NCI-H2196 (cell line): ENCODE measurements around the gene MTMR3.

ENCODE experiments used
- DNase-seq: peaks from one replicate; lab custom pipeline; 2025; ENCODE audit not compliant: unreplicated experiment; lab: John Stamatoyannopoulos, UW

Gene MTMR3

GRCh38 chr22:29867851-29868250 is 15.1 kb upstream of the MTMR3 start:
- no peak for DNase-seq

DNA sequence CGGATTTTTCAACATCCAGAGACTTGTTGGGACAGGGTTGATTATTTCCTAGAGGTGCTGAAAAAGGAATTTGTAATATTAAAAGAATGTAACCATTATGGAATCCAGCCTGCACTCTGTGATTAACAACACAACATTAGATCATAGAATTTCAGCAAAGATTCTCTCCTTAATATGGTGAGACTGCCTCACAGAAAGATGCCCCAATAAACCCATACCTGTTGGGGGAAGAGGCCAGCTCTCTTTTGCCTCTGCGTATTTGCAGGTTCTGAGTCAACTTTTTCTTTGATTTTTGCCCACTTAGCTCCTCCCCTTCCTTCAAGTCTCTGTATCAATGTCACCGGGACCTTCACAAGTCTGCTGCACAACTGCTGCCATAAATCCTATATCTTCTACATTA is 12.4 kb upstream of the MTMR3 start:
- DNase-seq = no peak

- DNase-seq = no peak
Measured at GRCh38 chr22:29871684-29872083, 11.3 kb upstream of the MTMR3 start.

DNA sequence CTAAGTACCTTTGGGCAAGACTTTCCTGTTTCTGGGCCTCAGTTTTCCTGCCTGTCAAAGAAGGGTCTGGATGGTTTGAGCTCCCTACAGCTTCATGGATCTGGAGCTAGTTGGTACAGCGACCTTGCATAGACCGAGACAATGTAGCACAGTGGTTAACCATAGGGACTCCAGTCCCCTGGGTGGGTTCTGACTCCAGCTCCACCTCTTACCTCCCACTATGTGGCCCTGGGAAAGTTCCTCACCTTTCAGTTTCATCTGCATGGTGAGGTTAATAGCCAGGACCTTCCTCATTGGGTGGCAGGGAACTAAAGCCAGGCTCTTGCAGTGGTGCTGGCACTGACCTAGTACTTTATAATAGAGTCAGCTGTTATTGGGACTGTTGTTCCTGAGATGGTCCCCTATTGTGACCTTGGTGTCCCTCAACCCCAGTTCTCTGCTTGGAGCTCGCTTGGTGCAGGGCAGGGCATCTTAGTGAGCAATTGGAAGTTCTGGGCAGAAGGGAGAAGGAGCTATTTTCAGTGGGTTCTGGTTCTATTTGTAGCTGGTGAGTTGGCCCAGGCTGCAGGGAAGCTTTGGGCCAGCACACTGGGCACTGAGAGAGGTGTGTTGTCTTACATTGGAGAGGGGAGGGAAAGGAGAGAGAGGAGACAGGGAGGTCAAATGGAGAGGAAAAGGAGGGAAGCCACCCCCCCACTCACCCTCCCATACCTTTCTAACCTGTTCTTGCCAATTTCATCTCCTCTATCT is 10.7 kb upstream of the MTMR3 start:
- DNase-seq = no peak

GRCh38 chr22:29872989-29873388 is 10.0 kb upstream of the MTMR3 start:
- no peak for DNase-seq

GRCh38 chr22:29873943-29874342 is 9.0 kb upstream of the MTMR3 start:
- no peak for DNase-seq

GRCh38 chr22:29877620-29878019 is 5.4 kb upstream of the MTMR3 start:
- no peak for DNase-seq

GRCh38 chr22:29879753-29880152 is 3.2 kb upstream of the MTMR3 start:
- DNase-seq = no peak

DNA sequence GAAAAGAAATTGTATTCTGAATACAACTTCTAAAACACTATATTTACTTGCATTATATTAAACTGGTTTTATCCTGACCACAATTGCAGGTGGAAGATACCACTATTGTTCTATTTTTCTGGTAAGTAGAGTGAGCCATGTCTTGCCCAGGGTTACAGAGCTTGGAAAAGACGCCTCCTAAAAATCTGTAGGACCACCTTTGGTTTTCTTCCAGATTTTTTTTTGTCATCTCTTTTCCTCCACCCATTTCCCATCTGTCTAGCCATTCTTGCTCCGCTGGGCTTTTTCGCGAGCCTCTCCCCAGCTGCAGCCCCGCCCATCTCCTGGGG is 294 bp upstream of the MTMR3 start:
- DNase-seq = no peak

DNA sequence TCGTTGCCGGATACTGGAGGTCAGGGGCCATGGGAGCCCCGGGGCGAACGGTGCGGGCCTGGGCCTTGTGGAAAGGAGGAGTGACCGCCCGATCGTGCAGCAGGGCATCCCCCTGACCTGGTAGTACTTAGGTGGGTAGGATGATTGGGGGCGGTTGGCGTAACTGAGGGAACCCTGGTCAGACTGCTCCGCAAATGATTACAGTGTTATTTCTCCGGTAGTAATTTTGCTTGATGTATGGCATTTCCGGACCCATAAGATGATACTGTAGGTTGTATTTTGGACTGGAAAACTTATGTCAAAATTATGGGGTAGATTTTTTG is 762 bp downstream of the MTMR3 start:
- no peak for DNase-seq

DNA sequence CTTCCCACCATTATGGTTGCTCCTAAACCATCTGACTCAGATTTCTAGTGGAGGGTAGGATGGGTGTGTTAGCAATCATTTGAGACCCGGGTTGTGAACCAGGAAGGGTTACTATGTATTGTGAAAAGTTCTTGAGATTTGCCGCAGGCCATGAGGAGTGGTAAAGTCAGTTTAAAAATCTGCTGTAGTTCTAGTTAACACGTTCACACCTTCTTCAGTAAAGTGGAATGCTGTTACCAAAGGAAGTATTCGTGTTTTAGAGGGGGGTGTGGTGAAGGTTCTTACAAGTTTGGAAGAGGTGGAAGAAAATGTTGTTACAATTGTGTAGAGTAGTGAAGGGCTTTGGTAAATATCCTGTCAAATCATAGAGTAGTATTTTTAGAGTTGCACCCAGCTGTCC is 2.6 kb downstream of the MTMR3 start:
- no peak for DNase-seq

- DNase-seq = no peak
Measured at GRCh38 chr22:29886596-29886995, 3.6 kb downstream of the MTMR3 start.

DNA sequence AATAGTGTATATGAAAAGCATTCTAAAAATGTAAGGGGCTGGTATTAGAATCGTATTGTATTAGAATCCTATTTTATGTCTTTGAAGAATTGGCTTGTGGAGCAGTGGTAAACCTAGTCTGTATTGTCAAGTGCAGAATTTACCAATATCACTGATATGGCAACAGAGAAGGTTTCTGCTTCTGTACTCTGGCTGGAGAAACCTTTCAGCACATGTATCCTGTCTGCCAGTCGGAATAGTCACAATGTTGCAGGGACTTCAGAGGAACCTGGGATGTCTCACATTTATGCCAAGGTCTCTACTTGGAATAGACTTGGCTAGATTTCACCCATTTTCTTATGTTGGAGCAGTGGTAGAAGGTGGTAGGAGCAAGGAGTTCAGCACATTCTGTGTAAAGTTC is 4.4 kb downstream of the MTMR3 start:
- DNase-seq = no peak

- DNase-seq = no peak
Measured at GRCh38 chr22:29890760-29891159, 7.8 kb downstream of the MTMR3 start.

DNA sequence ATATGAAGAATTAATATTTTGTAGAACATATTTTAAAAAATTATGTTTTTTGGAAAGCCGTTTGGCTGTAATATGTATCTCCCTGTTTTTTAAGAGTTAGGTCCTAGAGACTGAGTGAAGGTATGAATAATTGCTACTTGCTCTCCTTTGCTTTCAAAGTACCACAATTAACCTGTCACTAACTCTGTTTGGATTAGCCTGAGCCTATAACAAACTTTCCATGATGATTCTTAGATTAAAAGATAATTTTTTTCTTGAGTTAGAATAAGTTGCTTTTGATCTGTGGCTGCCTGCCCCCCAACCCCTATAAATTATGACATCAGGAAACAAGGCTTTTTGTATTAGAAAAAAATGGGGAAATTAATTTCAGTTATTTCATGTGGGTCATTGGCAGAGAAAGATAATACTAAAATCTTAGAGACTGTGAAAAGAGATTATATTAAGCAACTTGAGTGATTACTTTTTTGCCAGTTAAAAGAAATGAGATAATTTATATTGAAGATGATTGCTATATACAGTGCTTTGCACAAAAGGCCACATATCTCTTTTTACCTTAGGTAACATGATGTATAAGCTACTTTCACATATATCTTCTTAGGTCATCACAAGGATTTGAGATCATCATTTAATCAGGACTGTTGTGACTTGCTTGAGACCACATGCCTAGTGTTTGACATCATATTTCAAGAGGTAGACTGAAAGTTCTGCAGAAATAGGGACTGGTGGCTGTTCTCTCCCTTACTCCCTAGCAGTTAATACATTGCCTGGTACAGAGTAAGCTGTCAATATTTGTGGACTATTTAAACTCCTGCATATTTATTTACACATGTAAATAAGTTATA is 9.6 kb downstream of the MTMR3 start:
- DNase-seq = no peak

DNA sequence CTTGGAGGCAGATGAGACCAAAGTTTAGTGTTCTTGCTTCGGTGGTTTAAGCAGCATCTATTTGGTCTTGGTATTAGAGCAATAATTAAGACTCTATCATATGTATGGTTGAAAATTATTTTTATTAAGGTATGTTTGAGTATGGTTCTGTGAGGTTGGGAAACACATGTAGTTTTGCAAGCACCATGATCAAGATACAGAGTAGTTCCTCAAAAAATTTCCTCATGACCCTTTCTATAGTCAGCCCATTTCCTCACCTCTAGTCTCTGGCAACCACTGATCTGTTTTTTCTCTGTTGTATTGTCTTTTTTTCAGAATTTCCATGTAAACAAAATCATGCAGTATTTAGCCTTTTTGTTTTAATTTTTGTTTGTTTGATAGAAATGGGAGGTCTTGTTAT is 18.4 kb downstream of the MTMR3 start:
- no peak for DNase-seq

DNA sequence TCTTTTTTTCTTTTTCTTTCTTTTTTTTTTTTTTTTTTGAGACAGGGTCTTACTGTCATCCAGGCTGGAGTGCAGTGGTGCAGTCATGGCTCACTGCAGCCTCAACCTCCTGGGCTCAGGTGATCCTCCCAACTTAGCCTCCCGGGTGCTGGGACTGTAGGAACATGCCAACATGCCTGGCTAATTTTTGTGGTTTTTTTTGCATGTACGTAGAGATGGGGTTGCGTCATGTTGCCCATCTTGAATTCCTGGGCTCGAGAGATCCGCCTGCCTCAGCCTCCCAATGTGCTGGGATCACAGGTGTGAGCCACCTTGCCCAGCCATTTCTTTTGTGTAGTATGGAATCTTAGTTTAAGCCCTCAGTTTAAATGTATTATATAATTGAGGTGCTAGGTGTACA is 20.4 kb downstream of the MTMR3 start:
- no peak for DNase-seq

DNA sequence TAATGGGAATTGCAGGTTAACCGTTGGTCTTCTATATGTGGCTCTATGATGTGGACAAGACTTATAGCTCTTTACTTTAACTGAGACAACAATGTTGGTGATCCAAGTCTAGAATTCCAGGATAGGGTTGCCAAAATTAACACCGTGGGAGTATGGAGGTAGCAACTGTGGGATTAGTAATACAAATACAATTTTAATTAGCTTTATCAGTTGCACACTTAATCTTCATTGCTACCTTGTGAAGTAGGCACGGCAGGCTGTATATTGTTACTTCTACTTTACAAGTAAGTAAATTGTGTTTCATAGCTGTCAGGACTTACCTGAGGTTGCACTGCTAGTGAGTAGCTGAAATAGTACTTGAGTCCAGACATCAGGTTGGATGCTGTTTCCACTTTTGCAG is 21.0 kb downstream of the MTMR3 start:
- DNase-seq = no peak

DNA sequence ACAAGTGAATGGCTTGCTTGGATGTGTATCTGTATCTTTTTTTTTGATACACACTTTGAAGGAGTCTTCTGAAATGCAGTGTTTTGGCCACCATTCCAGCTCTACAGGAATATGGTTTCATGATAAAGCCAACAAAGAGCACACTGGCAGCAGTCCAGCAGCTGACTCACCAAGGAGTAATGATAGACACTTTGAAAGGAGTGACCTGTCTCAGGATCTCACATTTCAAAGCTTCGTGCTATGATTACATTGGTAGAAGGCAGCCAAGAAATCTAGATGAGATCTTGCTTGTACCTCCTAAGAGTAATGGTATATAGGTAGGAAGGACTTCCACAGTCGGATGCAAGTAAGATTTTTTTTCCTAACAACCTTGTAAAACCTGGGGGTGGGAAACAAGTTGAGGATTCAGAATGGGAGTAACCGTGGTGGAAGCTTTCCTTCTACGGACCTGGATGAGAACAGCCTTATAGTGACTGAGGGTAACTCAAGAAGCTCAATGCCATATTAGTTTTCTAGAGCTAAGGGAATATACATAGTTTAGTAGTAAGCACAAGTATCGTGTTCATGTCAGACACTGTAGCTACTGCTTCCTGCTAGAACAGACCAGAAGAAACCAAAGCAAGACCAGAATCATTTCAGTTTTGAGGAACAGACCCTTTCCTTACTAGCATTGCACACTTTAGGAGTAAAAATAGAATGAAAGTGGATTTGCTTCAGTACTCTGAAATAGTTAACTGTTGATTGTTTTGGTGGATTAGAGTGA is 25.0 kb downstream of the MTMR3 start:
- peak; percentile 80 for DNase-seq

DNA sequence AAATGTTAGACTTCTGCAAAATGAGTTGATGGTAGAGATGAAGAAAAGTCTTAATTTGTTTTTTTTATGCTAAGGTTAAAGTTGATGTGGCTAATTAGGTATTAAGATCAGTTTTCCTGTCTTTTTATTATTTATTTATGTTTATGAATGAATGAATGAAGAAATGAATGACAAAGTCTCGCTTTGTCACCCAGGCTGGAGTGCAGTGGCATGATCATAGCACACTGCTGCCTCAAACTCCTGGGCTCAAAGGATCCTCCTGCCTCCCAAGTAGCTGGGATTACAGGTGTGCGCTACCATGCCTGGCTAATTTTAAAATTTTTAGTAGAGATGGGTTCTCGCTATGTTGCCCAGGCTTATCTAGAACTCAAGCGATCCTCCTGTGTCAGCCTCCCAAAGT is 29.2 kb downstream of the MTMR3 start:
- DNase-seq = no peak

DNA sequence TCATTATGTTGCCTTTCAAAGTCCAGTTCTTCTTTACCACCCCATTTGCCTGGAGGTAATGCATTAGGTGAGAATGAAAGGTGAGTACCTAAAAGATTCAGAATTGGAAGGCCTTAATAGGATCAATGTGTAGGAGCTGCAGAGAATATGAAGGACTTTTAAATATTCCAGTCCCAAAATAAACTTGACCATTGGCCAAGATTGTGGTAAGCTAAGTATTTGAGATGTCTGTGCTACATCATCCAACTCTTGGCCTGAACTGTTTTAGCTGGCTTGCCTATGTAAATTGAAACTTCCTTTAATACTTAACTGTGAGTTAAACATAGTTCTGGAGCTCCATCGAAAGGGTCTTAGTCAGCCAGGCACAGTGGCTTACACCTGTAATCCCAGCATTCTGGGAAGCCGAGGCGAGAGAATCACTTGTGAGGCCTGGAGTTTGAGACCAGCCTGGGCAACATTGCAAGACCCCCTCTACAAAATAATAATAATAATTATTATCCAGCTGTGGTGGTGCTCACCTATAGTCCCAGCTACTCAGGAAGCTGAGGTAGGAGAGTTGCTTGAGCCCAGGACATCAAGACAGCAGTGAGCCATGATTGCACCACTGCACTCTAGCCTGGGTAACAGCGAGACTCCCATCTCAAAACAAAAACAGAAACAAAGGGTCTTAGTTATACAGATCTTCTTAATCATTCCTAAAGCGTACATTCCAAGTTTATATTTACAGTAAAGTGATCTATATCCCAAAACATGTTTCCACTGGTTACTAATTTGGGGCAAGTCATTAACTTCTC is 29.8 kb downstream of the MTMR3 start:
- DNase-seq = peak; percentile 20
